Adrenal gland (tissue), 5 donors: Measurements from ENCODE around the gene MAN1A1.

Source experiments
- POLR2A ChIP-seq, 2 donors: fragments of 450-650 bp; IDR thresholded peaks; one replicate each; pipeline ENCODE4 v1.6.1; 2017; ENCODE audit warnings: antibody characterized with exemption in 2 of 2, mild to moderate bottlenecking in 2 of 2, moderate library complexity in 1 of 2
- TF ChIP-seq, protein P1 (sequence below), 6 experiments: fragments of 450-650 bp in 4 of 6; fragments of 200-600 bp in 2 of 6; sonication (generic) in 1 of 6; IDR thresholded peaks; 1 replicate in 5 of 6; 2 replicates in 1 of 6; pipeline versions ENCODE4 v1.5.1 to v1.8.0; 2016 to 2021; ENCODE audit warnings: antibody characterized with exemption in 6 of 6, mild to moderate bottlenecking in 2 of 6, moderate library complexity in 1 of 6
- donor health status: DM: no; HTN: no; CAD: no.

GRCh38 chr6:119370080-119370479 lies 20.5 kb upstream of the MAN1A1 start:
- TF ChIP-seq, protein P1, sequence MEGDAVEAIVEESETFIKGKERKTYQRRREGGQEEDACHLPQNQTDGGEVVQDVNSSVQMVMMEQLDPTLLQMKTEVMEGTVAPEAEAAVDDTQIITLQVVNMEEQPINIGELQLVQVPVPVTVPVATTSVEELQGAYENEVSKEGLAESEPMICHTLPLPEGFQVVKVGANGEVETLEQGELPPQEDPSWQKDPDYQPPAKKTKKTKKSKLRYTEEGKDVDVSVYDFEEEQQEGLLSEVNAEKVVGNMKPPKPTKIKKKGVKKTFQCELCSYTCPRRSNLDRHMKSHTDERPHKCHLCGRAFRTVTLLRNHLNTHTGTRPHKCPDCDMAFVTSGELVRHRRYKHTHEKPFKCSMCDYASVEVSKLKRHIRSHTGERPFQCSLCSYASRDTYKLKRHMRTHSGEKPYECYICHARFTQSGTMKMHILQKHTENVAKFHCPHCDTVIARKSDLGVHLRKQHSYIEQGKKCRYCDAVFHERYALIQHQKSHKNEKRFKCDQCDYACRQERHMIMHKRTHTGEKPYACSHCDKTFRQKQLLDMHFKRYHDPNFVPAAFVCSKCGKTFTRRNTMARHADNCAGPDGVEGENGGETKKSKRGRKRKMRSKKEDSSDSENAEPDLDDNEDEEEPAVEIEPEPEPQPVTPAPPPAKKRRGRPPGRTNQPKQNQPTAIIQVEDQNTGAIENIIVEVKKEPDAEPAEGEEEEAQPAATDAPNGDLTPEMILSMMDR (IDR thresholded peaks at IDR 0.05) = no peak
- TF ChIP-seq POLR2A (IDR thresholded peaks at IDR 0.05) = no peak
